Endothelial cell of umbilical vein (primary cell): Measurements from ENCODE around the gene PARN. TPM values are rescaled to one million over a fixed set of nuclear protein-coding genes. Genes with fewer than 3 reads are reported as not detected.

ENCODE experiments used
- BruUV-seq: library from RNA; stranded (reverse); fragments of 400-500 nt; replicated peaks from 2 replicates; lab custom pipeline; 2021; lab: Mats Ljungman, UMichigan
- CTCF ChIA-PET: fragments of 300-600, 350-600 bp; sonication (Branson Sonifier 250); formaldehyde crosslinking; loops from one replicate; lab custom pipeline; 2021; ENCODE audit warnings: antibody characterized with exemption, inconsistent platforms; lab: Charles Lee
- POLR2A ChIA-PET: fragments of 300-600, 350-600 bp; sonication (Branson Sonifier 250); formaldehyde crosslinking; loops from one replicate; lab custom pipeline; 2021; ENCODE audit warnings: antibody characterized with exemption, inconsistent platforms; lab: Charles Lee
- DNase-seq: peaks from one replicate; pipeline ENCODE4 v3.0.0-alpha.2; 2011; ENCODE audit warnings: low read depth, low spot score
- FAIRE-seq: peaks from 2 replicates; lab custom pipeline; 2011; peaks lifted over from hg19 to GRCh38; lab: Jason Lieb, UNC
- H2AFZ ChIP-seq: 2 replicates; pipeline ENCODE4 v1.6.0; 2012; ENCODE audit warnings: low read depth, low read length, control low read depth, inconsistent platforms
- H3K27ac ChIP-seq: 2 replicates; pipeline ENCODE4 v1.5.1; 2011; ENCODE audit warnings: low read depth, mild to moderate bottlenecking, control low read depth, low read length, moderate library complexity; ENCODE audit not compliant: insufficient read depth
- H3K27me3 ChIP-seq, 2 experiments: 2 replicates each; pipeline versions ENCODE4 v1.6.0 to v1.6.1; 2011; ENCODE audit warnings: low read length in 2 of 2, mixed read lengths in 1 of 2; ENCODE audit not compliant: control insufficient read depth in 2 of 2, insufficient read depth in 2 of 2
- H3K36me3 ChIP-seq, 2 experiments: 2 replicates in 1 of 2; 3 replicates in 1 of 2; pipeline ENCODE4 v1.5.1; 2011; ENCODE audit warnings: low read length in 2 of 2, mild to moderate bottlenecking in 1 of 2, moderate library complexity in 1 of 2; ENCODE audit not compliant: control insufficient read depth in 2 of 2, insufficient read depth in 2 of 2; ENCODE audit errors: extremely low read depth in 1 of 2
- H3K4me1 ChIP-seq: 3 replicates; pipeline ENCODE4 v1.5.1; 2011; ENCODE audit warnings: mild to moderate bottlenecking, low read length; ENCODE audit not compliant: control insufficient read depth, insufficient read depth; ENCODE audit errors: extremely low read depth
- H3K4me2 ChIP-seq: 2 replicates; pipeline ENCODE4 v1.6.1; 2011; ENCODE audit warnings: low read length, control low read depth, mixed read lengths; ENCODE audit not compliant: insufficient read depth
- H3K4me3 ChIP-seq, 3 experiments: fragments of 200-600 bp in 1 of 3; sonication (generic), shearing (Covaris generic) in 1 of 3; replicated peaks in 1 of 3; 2 replicates each; pipeline ENCODE4 v1.5.1; 2011 to 2016; ENCODE audit warnings: control low read depth in 3 of 3, low read length in 3 of 3, mild to moderate bottlenecking in 2 of 3, inconsistent platforms in 1 of 3, low read depth in 1 of 3, moderate library complexity in 1 of 3; ENCODE audit not compliant: insufficient read depth in 1 of 3
- H3K79me2 ChIP-seq: 2 replicates; pipeline ENCODE4 v1.6.0; 2012; ENCODE audit warnings: low read length, inconsistent platforms; ENCODE audit not compliant: control insufficient read depth, insufficient read depth
- H3K9ac ChIP-seq: replicated peaks from 2 replicates; pipeline ENCODE3; 2011; ENCODE audit warnings: low read length, control low read depth; ENCODE audit not compliant: insufficient read depth; ENCODE audit errors: extremely low read depth
- H3K9me1 ChIP-seq: replicated peaks from 3 replicates; pipeline ENCODE4 v1.6.0; 2011; ENCODE audit warnings: mild to moderate bottlenecking, low read length; ENCODE audit not compliant: control insufficient read depth, insufficient read depth; ENCODE audit errors: extremely low read depth
- H3K9me3 ChIP-seq: replicated peaks from 2 replicates; pipeline ENCODE4 v1.5.1; 2012; ENCODE audit warnings: low read length, inconsistent platforms; ENCODE audit not compliant: control insufficient read depth, insufficient read depth
- H4K20me1 ChIP-seq: replicated peaks from 2 replicates; pipeline ENCODE3; 2011; ENCODE audit warnings: mild to moderate bottlenecking, low read length; ENCODE audit not compliant: control insufficient read depth, insufficient read depth; ENCODE audit errors: extremely low read depth
- CTCF ChIP-seq, 2 donors: IDR thresholded peaks; 1 replicate in 1 of 2; 2 replicates in 1 of 2; pipeline ENCODE4 v1.5.1; 2011; ENCODE audit warnings: low read length in 2 of 2, mild to moderate bottlenecking in 2 of 2, moderate library complexity in 2 of 2, control low read depth in 1 of 2, inconsistent platforms in 1 of 2, low read depth in 1 of 2; ENCODE audit not compliant: insufficient read depth in 1 of 2; ENCODE audit errors: extremely low read depth in 1 of 2
- EZH2 ChIP-seq: IDR thresholded peaks from 2 replicates; pipeline ENCODE4 v1.6.1; 2012; ENCODE audit warnings: borderline replicate concordance, low read depth, mild to moderate bottlenecking, moderate library complexity, low read length, inconsistent platforms; ENCODE audit not compliant: severe bottlenecking
- JUN ChIP-seq: IDR thresholded peaks from 2 replicates; pipeline ENCODE4 v1.6.1; 2011; ENCODE audit warnings: borderline replicate concordance, low read depth; ENCODE audit not compliant: insufficient read length, insufficient read depth
- MYC ChIP-seq: IDR thresholded peaks from one replicate; pipeline ENCODE4 v1.6.1; 2011; ENCODE audit warnings: mild to moderate bottlenecking, low read depth, low read length
- POLR2A ChIP-seq: IDR thresholded peaks from 2 replicates; pipeline ENCODE4 v1.6.1; 2012; ENCODE audit warnings: low read depth, mild to moderate bottlenecking, control low read depth, low read length
- dilution Hi-C: fragments of 300-500 bp; cut with MboI; formaldehyde crosslinking; loops from one replicate; pipeline ENCODE4 v1.15.0; 2019; ENCODE audit warnings: low sequenced_read_pairs; ENCODE audit not compliant: extremely low pct_ligation_motif_present
- intact Hi-C: fragments of 100-400 bp; cut with micrococcal nuclease; formaldehyde crosslinking; loops from one replicate; pipeline ENCODE4 v1.10.0; 2022
- polyA plus RNA-seq, 4 experiments: library from polyadenylated mRNA; depleted of rRNA in 3 of 4; stranded (reverse) in 3 of 4; unstranded in 1 of 4; fragments of >200 nt; gene quantifications; 2 replicates each; pipeline versions ENCODE4 v1.2.1 to v1.2.3, GENCODE V29; 2011 to 2012; ENCODE audit warnings: missing spikeins in 1 of 4
- total RNA-seq: library from RNA; stranded (reverse); gene quantifications from 2 replicates; pipeline ENCODE4 v1.2.3, GENCODE V29; 2021
- TF ChIP-seq, protein P1 (sequence below): IDR thresholded peaks from 2 replicates; pipeline ENCODE4 v1.6.1; 2011; ENCODE audit not compliant: insufficient read depth, insufficient read length

PARN gene
- total and polyA plus RNA-seq, 2 donors (not counting 3 experiments of a cell fraction or from before 2014, with no cell fraction given), result 16.9 to 24.6 TPM

- POLR2A ChIA-PET, result no interaction called here
- Histone ChIP-seq H3K36me3 (peaks cover 9 to 16% of the 10 kb centered on the region in 2 experiments), H3K9me3 (no peaks in the 10 kb centered on the region), H4K20me1 (no peaks in the 10 kb centered on the region), H3K4me3 (no peak overlapping the region), H3K4me2 (no peak overlapping the region), H3K27ac (no peak overlapping the region), H3K4me1 (no peaks in the 10 kb centered on the region), H3K79me2 (no peaks in the 10 kb centered on the region), H2AFZ (no peak overlapping the region), H3K9ac (no peak overlapping the region), H3K9me1 (no peaks in the 10 kb centered on the region), H3K27me3 (no peaks in the 10 kb centered on the region)
- dilution Hi-C loops, result no loop called here
- FAIRE-seq (no peak), DNase-seq (no peak)
- BruUV-seq, result no TSS peak
- CTCF ChIA-PET, result interaction anchor here (1.1 to 1.3 kb wide), 2 partner anchors 8 to 14 kb away, joined by 3 read pairs; no protein-coding TSS in a partner anchor
- no peak for TF ChIP-seq CTCF (IDR thresholded peaks at IDR 0.05; ENCODE audit: extremely low read depth in 1 of 2, insufficient read depth in 1 of 2, low read depth in 1 of 2, low read length in 2 of 2)
- no peak for TF ChIP-seq EZH2
- TF ChIP-seq, protein P1, sequence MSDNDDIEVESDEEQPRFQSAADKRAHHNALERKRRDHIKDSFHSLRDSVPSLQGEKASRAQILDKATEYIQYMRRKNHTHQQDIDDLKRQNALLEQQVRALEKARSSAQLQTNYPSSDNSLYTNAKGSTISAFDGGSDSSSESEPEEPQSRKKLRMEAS, result no peak
- no peak for TF ChIP-seq POLR2A
- no peak for TF ChIP-seq JUN
- TF ChIP-seq MYC, result no peak
- intact Hi-C loops, result no loop called here
Measured at GRCh38 chr16:14602443-14602963, 27.6 kb downstream of the PARN start.
